HG03025 (cell line): Measurements from ENCODE around the gene ADGRE1.
"Not testable (repeated sequence)": the region's sequence is repeated elsewhere in the genome, so short reads cannot be mapped to it uniquely, and the experiment has no call there.

ENCODE experiments used
- ATAC-seq: cut with Tn5 transposase; IDR thresholded peaks from one replicate; pipeline ENCODE4 v1.9.1; 2021; ENCODE audit warnings: mild to moderate bottlenecking, moderate library complexity; ENCODE audit not compliant: unreplicated experiment, low FRiP score

ADGRE1 gene

DNA sequence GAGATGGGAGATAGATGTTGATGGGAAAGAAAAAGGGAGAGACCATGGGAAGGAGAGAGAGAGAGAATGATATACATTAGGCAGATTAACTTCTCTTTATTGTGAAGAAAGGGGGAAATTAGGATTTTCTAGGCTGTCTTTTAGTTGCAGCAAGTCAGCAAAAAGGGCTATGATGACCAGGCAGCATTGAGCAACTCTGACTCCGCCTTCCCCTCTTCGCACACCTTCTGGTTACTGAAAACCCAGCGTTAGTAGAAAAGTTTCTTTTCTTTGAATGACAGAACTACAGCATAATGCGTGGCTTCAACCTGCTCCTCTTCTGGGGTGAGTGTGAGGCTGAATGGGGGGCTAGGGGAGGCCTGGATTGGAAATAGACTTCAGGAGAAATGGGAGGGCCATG, at the start of gene ADGRE1:
Gene ADGRE1 (plus strand): TSS at position 264 of the 400 bp plus-strand sequence. CDS start 30 bp downstream, at position 294.
- ATAC-seq = no peak

GRCh38 chr19:6838062-6838655, 49.2 kb upstream of the ADGRE1 start:
- ATAC-seq = no peak

GRCh38 chr19:6842871-6843607, 44.3 kb upstream of the ADGRE1 start:
- ATAC-seq = no peak

GRCh38 chr19:6847828-6848200, 39.6 kb upstream of the ADGRE1 start:
- no peak for ATAC-seq

DNA sequence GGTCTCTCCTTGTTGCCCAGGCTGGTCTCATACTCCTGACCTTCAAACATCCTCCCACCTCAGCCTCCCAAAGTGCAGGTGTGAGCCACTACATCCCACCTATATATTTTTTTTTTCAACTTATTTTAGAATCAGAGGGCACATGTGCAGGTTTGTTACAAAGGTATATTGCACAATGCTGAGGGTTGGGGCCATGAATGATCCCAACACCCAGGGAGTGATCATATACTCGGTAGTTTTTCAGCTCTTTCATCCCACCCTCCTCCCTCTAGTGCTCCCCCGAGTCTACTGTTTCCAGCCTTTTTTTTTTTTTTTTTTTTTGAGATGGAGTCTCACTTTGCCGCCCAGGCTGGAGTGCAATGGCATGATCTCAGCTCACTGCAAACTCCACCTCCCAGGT, 38.4 kb upstream of the ADGRE1 start:
- ATAC-seq = no peak

DNA sequence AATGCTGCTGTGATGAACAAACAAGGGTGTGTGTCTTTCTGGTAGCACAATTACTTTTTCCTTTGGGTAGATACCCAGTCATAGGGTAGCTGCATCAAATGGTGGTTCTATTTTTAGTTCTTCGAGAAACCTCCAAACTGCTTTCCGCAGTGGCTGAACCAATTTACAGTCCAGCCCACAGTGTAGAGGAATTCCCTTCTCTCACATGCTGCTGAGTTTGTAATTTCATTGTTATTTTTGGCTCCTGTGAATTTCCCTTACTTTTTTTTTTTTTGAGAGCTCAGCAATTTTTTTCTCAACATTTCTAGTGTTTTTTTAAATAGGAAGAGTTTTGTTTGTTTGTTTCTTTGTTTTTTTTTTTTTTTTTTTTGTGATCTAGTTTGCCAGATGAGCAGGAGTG, 37.5 kb upstream of the ADGRE1 start:
- no peak for ATAC-seq

DNA sequence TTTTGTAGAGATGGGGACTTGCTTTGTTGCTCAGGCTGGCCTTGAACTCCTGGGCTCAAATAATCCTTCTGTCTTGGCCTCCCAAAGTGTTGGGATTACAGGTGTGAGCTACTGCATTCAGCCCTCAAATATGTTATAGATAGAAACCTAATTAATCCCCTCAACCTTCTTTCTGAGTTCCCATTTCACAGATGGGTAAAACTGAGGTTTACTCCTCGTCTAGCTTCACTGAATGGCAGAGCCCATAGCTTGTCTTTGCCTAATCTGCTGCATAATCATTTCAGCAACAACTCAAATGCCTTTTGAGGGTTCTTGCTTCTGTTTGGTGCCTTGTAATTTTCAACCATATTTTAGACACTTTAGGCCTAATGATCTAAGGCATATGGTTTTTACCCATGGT, 36.0 kb upstream of the ADGRE1 start:
- ATAC-seq = no peak

- no peak for ATAC-seq
Observed at GRCh38 chr19:6852001-6852400, 35.4 kb upstream of the ADGRE1 start.

GRCh38 chr19:6853868-6854267, 33.5 kb upstream of the ADGRE1 start:
- no peak for ATAC-seq

GRCh38 chr19:6854758-6855157, 32.6 kb upstream of the ADGRE1 start:
- ATAC-seq = no peak

DNA sequence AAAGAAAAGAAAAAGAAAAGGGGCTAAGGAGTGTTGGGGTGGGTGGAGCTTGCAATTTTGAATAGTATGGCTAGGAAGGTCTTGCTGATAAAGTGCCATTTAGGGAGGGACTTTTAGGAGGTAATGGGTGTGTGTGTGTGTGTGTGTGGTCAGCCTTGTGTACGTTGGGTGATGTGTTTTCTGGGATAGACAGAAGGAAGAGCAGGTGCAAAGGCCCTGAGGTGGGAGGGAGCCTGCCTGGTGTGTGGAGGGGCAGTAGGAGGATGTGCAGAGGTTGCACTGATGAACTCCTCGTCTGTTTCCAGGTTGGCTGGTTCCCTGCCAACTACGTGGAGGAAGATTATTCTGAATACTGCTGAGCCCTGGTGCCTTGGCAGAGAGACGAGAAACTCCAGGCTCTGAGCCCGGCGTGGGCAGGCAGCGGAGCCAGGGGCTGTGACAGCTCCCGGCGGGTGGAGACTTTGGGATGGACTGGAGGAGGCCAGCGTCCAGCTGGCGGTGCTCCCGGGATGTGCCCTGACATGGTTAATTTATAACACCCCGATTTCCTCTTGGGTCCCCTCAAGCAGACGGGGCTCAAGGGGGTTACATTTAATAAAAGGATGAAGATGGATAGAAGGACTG, 30.5 kb upstream of the ADGRE1 start:
- no peak for ATAC-seq

- ATAC-seq = no peak
Observed at GRCh38 chr19:6861683-6862286, 25.6 kb upstream of the ADGRE1 start.

DNA sequence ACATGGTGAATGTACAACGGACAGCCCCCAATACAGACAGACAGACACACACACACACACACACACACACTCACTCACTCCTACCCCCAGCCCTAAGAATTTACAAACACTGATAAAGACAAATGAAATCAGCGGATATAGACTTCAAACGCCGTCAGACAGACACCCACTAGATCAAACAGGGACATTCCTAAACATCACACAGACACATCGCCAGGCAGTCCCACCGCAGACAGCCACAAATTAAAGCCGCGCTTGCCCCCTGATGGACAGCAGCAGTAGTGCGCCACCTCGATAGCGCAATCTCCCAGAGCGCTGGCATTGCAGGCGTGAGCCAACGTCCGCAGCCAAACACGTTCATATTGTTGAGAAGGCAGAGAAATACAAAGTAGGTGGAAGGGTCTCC, 24.7 kb upstream of the ADGRE1 start:
- no peak for ATAC-seq

- no peak for ATAC-seq
Observed at GRCh38 chr19:6864325-6864940, 22.9 kb upstream of the ADGRE1 start.

DNA sequence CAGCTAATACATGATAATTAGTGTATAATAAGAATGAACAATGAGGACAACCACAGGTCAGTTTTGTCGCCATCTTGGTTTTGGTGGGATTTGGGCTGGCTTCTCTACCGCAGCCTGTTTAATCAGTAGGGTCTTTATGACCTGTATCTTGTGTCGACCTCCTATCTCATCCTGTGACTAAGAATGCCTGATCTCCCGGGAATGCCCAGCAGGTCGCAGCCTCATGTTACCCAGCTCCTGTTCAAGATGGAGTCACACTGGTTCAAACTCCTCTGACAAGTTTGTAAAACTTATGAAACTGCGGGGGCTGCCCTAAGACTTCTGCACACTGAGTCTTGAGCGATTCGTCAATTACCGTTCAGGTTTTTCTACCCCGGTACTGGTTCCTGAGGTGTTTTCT, 21.5 kb upstream of the ADGRE1 start:
- ATAC-seq = no peak

GRCh38 chr19:6866741-6867151, 20.6 kb upstream of the ADGRE1 start:
- ATAC-seq = no peak

DNA sequence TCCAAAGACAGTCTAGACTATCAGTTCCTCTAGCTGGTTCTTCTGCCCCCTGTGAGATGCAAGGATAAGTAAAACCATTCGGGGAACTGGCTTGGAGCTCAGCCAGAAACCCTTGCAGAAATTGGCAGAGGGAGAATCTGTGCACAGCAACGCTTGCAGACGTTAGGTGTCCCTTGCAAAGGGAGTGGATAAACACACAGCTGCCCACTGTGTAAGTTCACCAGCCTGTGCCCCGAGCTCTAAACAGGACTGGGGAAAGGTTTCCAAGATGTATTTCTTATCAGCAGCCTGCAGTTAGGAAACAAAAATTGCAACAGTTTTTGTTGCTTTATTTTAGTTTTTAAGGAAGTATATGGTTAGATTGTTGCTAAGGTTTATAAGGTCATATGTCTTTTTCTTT, 19.0 kb upstream of the ADGRE1 start:
- no peak for ATAC-seq

GRCh38 chr19:6869151-6869882, 18.1 kb upstream of the ADGRE1 start:
- ATAC-seq = not testable (repeated sequence)

- no peak for ATAC-seq
Observed at GRCh38 chr19:6873708-6874431, 13.5 kb upstream of the ADGRE1 start.

GRCh38 chr19:6875218-6875617, 12.2 kb upstream of the ADGRE1 start:
- ATAC-seq = no peak
